Left renal cortex interstitium (tissue), 4 donors: Measurements from ENCODE around the gene ACTL10. TPM values are rescaled to one million over a fixed set of nuclear protein-coding genes. Genes with fewer than 3 reads are reported as not detected.
A peak's percentile ranks its signal among the peaks of the same experiment; 100 is the strongest.

ENCODE experiments used
- DNase-seq, 4 donors: peaks; one replicate each; pipeline ENCODE4 v3.0.0-alpha.2; 2013; ENCODE audit warnings: low read depth in 4 of 4, low spot score in 2 of 4, missing footprints in 1 of 4
- polyA plus RNA-seq, 4 donors: library from polyadenylated mRNA; unstranded; fragments of 120-200 nt; gene quantifications; one replicate each; pipeline ENCODE4 v1.2.1, GENCODE V29; 2013; ENCODE audit not compliant: insufficient read length in 4 of 4

ACTL10 gene
- polyA plus RNA-seq, 4 donors = 0.35 to 0.75 (median 0.55) TPM

DNA sequence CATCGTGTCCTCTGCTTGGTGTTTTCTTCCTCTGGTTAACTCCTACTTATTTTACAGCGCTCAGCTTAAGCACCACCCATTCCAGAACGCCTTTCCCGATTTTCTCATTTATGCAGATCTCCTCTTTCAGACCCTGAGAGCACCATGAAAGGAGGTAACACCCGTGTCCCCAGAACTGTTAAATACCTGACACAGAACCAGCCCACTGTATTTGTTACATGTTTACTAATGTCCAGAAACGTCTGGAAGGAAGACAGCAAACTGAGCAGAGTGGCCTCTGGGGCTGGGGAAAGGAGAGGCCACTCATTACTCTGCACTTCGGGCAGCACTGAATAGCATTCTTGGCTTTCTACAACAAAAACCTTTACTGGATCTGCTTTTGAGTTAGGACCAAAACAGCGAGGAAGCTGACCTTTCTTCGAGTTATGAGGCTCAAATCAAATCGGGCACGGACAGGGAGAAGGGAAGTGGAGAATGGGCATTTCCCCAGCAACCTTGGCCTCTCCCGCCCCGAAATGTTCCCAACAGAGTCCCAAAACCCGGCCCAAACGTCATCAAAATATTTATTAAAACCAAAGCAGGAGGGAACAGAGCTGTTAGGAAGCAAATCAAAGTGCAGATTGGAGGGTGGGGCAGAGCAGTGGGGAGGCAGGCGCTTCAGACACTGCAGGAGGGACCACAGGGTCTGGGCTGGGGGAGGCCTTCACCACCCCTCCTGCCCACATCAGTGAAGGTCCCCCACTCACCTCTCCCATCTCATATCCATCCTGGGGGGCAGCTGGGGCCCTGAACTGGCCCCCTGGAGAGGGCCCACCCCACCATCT, 8.6 kb downstream of the ACTL10 start:
- no peak for DNase-seq

DNA sequence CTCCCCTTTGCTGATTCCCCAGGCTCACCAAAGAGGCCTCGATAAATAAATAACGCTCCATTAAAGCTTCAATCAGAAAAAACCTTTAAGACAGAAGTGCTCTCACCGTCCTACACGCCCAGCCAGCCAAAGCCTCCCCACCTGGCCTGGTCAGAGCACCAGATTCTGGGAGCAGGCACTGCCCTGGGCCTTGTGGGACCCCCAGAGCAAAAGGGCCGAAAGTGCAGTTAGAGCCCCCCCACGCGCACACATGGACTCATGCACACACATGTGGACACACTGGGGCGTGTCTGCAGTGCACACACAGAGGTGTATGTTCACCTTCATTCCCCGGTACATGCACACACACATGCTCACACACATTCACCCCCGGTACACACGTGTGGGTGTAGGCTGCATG, 9.4 kb downstream of the ACTL10 start:
- no peak for DNase-seq

DNA sequence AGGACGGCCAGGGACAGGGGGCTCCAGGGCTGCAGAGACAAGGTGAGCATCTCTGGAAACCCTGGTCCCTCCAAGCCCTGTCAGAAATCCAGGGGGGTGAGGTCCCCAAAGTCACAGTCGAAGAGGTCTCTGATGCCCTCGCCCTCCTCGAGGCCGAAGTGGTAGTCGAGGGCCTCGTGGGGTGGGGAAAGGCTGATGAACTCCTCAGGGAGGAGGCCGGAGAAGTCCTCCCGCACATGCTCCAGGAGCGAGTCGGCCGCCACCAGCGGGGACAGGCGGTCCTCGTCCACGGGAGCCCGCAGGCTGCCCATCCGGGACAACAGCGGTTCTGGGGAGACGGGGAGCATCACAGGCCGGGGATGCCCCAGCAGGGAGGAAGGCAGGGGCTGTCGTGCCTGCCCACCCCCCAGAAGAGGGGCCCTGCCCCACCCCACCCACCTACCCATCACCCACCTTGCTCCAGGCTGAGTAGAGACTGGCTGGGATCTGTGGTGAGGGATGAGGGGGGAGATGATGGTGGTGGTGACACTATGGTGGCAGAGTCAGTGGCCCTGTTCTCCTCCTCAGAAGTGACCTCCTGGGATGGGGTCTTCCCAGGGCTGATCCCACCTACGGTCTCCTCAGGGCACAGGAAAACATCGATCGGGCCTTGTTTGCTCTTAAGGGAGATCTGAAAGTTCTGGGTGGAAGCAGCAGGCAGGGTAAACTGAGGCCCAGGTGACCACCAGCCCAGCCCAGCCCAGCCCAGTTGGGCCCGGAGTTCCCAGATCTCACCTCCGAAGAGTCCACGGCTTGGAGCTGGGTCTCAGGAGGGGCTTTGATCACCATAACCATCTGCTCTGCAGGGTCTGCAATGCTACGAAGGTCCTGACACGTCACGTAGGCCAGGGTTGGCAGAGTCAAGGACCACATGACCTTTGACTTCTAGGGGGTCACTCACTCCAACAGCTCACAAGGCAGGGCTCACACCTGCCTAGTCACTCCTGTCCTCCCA, 10.2 kb downstream of the ACTL10 start:
- no peak for DNase-seq

DNA sequence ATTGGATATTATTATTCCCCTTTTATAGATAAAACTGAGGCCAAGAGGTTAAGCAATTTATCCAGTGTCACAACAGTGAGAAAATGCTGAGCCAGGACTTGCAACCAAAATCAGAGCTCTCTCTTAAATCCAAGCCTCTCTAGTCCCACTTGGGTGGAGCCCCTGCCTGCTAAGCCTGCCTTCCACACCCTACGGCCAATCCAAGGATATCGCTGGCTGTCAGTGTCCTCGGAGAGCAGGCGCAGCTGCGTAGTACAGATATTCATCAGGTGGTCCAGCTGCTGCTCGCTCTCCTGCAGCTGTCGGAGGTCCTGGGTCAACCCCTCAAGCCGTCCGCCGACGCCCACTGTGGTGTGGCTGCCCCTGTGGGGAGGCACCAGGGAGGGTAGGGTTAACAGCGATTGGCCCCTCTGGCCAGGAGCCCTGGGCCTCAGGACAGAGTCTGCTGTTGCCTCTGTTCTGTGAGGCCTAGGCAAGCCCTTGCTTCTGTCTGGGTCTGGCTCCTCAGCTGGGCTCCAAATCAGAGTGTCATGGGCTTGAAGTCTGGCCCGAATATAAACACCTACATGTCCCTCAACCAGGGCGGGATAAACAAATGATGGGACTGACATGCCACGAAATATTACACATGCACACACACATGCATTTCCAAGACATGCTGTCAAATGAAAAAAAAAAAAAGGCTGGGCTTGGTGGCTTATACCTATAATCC, 11.4 kb downstream of the ACTL10 start:
- no peak for DNase-seq

DNA sequence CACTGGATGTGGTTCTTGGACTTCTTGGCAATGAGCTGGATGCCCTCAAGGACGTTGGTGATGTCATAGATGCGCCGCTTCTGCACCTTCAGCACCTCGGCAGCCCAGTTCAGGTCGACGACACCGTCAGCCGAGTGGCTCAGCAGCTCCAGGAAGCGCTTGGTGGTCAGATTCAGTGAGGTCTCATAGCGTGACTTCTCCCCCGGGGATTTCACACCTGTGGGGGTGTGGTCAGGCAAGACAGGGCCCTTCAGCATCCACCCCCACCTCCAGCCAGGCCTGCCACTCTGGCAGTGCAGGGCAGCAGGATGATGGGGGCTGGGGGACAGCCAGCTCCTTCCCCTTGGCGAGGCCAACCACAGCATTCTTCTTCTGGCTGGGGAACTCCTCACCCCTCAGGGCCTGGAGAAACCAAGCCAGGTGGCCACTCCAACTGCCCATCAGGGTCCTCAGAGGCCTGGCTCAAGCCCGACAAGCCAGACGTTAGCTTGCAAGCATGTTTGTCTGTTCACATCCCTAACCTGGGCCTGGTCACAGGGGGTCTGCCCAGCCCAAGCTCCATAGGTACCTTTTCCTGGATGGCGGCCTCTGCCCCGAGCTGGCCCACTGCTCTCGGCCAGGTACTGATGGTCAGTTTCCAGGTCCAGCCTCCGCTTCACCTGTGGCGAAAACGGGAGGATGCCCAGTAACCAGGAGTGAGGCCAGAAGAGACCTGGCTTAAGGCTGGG, 13.2 kb downstream of the ACTL10 start:
- DNase-seq = no peak

DNA sequence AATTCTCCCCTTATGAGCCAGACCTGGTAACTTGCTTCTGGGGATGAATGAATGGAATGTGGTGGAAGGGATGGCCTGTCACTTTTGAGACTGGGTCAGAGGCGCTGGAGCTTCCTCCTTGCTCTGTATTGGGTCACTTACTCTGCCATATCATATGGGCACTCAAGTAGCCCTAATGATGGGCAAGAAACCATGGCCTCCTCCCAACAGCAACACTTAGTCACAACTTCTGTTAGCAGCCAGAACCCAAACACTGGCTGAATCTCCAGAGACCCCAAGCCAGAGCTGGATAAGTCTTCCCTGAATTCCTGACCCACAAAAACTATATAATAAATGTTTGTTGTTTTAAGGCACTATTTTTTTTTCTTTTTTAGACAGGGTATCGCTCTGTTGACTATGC, 13.9 kb downstream of the ACTL10 start:
- DNase-seq = no peak

DNA sequence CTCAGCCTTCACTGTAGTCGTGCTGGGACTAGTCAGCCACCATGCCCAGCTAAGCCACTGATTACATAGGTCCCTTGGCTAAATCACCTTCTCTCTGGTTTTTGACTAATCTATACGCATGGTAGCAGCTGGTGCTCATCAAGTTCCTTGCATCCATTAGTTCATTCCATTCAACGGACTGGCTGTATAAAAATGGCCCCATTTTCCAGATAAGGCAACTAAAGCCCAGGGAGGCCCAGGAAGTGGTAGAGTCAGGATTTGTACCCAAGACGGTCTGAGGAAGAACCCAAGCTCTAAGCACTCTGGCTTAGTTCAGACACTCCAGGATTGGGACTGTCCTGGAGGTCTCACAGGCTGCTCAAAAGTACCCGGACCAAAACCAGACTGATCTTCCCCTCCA, 14.5 kb downstream of the ACTL10 start:
- DNase-seq = no peak

DNA sequence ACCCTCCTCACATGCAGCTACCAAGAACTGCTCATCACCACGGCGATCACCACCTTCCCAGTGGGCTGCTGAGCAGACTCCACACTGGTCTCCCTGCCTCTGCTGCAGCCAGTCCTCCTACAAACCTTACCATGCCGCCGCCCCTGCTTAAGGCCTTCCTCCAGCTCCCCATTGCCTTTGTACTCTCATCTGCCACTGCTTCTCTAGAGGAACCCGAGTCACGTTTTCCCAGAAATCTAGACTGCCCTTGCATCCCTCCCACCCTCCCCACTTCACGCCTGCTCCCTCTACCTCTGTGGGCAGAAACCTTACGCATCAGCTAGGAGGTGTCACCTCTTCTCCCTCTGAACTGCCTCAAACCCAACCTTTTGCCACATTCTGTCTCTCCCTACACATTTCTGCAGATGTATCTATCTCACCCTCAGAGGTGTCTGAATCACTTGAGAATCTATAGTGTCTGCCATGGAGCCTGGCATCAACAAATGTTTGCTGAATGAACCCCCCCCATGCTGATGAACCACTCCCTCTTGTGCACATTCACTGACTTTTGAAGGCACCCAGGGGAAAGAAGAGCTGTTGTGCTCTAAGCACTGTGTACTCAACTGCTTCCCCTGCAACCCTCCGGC, 15.1 kb downstream of the ACTL10 start:
- no peak for DNase-seq

DNA sequence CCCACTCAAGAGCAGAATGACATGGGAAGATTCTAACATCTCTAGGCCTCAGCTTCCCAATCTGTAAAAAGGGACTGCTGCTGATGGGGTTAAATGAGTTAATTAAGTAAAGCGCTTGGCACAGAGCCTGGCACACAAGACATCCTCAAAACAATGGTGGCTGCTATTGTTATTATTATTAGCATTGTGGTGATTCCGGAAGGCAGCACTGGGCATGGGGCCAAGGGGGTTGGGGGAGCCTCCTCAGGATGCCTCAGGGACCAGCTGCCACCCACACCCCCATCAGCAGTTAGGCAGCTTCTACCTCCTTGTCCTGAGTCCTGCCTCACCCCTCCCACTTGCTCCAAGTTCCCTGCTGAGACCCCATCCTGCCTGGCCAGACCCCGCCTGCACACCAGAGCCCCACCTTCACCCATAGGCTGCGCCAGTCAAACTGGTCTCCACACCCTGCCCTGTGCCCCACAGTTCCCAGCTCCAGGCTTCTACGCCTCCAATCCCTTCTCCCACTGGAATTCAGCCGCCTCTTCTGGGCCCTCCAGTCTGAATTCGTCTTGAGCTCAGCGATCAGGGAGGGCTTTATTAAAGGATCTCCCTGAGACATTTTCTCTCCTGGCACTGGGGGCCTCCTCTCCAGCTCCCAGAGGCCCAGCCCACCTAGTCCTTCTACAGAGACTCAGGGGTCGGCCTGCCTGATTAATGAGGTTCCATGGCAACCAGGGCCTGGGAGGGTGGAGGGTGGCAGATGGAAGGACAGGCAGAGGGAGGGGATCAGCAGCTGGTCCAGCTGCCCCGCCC, 18.0 kb downstream of the ACTL10 start:
- DNase-seq = no peak

DNA sequence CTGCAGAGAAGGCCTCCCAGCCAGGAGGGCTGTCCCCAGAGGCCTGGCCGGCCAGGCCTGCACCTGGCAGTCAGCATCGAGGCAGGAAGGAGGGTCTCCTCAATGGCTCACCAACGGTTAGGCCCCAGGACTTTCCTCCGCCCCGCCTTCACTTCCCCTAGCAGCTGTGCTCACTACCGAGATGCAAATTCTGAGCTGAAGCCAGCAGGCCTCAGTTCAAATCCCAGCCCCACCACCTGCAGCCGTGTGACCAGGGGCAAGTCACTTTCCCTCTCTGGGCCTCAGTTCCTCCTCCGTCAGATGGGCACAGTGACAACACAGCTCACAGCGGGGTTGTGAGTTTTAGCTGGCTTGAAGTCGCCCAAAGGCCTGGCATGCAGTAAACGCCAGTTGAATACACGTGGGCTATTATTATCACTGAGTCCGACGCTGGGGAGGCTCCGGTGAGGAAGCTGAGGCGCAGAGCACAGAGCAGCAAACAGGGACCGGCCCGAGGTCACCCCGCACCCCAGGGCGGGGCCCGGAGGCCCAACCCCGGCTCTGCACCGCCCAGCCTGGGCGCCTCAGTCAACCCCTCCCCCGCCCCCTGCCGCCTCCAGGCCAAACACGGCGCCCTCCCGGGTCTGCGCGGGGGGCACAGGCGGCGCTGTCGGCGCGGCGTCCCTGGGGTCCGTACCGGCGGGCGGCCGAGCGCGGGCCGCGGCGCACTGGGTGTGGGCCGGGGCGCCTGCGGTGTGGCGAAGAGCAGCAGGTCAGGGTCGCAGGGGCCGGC, 18.8 kb downstream of the ACTL10 start:
- DNase-seq = no peak

DNA sequence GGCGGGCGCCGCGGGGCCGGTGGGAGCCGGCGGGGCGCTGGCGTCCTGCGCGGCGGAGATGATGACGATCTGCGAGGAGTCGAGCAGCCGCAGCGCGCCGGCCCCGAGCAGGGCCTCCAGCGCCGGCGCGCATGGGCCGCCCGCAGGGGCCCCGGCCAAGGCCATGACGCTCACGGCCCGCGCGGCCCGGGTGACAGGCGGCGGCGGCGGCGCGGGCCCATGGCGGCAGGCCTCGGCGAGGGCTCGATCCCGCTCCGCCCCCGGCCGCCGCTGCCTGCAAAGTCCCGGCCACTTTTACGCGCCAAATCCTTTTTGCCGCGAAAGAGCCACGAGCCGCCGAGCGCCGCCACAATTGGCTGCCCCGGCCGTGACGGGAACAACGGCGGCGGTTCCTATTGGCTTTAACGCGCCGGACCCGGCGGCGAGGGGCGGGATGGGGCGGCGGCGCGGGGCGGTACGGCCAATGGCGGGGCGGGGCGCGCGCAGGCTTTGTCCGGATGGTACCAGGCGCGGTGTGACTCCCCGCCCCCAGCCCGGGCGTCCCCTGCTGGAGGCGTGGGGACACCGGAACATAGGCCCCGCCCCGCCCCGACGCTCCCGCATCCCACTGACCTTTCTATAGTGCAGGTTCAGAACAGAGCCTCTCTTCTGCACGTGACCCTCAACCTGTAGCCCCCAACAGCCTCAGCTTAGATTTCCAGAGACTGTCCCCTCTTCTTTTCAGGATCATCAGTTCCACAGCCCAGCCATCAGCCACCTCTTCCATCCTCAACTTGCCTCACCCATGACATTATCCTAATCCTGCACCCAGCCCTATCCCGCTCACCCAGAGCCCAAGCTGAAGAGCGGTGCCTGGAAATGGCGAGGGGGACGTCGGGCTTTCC, 19.6 kb downstream of the ACTL10 start, which contains the start of gene E2F1:
E2F1 (minus strand) TSS at position 286 of the 884 bp plus-strand sequence; CDS start at position 165, 121 bp downstream.
- DNase-seq = peak in 2 of 4 donors; percentile 82 to 87

DNA sequence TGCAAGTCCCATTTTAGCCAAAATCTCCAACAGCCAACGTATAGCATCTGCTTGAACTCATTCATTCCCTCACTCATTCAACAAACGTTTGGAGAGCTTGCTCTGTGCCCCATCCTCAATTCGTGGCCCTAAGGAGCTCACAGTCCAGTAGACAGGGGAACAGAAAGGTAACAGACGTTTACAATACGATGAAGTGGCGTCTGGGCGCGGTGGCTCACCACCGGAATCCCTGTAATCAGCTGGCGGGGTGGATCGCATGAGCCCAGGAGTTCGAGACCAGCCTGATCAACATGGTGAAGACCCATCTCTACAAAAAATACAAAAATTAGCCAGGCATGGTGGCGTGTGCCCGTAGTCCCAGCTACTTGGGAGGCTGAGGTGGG, 20.2 kb downstream of the ACTL10 start:
- no peak for DNase-seq

DNA sequence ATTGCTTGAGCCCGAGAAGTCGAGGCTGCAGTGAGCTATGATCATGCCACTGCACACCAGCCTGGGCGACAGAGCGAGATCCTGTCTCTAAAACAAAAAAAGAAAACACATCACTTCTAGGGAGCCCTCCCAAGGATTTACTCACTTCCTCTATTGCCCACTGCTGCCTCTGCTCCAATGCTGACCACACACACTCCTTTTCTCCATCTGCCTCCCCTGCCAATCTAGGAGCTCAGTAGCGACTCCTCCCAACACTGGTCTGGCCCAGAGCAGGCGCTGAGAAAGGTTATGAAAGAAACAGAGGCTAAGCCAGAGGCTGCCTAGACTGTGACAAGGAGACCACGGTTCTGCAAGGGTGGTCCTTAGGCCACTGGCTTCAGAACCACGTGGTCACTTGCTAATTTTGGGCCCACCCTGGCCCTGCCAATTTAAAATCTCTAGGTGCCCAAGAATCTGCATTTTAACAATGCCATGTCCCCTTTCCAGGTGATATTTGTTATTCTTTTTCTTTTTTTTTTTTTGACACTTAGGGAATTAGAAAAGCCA, 20.7 kb downstream of the ACTL10 start:
- DNase-seq = no peak

DNA sequence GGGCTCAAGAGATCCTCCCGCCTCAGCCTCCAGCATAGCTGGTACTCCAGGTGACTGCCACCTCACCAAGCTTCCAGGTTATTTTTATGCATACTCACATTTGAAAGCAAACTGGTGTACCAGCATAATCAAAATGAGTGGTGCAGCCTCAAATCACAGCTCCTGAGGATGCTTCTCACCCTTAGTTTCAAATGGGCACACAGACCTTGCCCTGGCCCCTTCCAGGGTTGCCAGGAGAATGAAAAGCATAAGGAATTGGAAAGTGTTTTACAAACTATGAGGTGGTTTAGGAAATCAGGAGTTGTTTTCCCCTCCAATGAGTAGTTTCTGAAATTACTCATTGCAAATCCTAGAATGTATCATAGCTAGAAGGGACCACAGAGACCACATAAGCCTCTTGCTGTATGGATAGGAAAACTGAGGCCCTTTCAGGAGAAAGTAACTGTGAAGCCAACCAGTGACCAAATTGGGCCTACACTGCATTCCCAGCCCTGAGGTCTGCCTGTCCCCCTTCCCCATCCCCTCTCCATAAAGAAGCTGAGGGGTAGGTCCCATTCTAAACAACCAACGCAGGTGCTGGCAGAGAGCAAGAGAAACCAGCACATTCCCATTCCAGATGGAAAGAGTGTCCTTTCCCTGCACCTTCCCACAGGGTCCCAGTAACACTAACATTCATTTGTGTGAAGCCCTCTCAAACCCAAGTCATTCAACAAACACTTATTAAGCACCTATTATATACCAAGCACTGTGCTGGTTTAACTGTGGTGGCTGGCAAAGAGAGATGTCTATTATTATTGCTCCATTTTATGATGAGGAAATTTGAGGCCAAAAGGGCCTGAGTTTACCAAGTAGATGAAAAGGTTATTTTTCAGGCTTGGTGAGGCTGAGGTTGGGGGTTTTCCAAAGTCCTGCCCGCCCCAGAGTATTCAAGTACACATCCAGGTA, 21.5 kb downstream of the ACTL10 start:
- no peak for DNase-seq

DNA sequence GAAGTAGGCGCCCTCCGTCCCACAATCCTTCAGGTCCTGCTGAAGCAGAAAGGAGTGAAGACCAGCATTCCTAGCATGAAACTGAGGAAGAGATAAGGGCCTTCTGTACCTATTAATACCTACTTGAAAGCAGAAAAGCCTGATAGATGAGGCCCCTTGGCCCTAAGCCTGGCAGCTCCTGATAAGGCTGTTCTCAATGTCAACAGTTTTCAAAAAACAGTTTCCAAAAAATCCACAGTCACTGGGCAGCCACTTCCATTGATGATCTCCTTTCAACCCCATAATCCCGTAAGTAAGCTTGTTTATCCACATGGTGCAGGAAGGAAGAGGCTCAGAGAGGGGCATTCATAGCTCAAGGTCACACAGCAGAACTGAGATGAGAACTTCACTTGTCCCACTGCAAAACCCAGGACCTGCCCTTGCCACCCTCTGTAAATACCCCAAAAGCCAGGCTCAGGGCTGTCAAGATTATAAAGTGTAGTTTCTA, 22.2 kb downstream of the ACTL10 start:
- no peak for DNase-seq

DNA sequence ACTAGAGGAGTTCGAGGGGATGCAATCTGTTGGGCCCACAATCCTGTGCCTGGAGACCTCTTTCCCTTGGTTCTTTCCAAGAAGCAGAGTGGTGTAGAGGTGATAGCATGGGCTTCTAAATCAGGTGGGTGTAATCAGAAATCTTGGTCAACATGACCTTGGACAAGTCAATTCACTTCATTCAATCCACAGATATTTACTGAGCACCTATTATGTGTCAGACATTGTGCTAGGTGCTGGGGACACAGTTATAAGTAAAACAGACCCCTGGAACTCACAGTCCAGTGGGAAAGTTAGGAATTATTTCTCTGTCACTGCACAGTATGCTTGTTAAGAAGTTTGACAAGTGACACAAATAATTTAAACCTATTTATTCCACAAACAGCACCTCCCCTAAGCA, 22.8 kb downstream of the ACTL10 start:
- no peak for DNase-seq
